GM12872 (cell line): ENCODE results near the gene NT5C2.

Experiments used
- TF ChIP-seq, protein P1 (sequence below): IDR thresholded peaks from 3 replicates; pipeline ENCODE4 v1.5.1; 2011; ENCODE audit warnings: low read depth, mild to moderate bottlenecking, low read length, moderate library complexity; ENCODE audit not compliant: insufficient read depth

The NT5C2 gene

DNA sequence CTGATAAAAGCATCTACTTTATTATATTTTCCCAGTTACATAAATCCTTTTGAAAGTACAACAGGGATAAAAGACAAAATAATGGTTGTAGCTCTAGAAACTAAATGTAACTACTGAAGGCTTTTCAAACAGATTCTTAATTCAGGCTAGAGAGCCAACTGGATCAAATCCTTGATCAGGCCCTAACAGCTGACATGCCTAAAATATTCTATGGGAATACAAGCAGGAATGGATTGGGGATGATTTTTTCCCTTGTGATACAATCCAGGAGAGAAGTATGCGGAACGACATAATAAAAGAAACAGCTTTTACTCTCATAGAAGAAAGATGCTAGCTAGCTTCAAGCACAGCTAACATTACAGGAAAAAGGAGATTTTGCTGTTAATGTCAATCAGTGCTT lies 49.0 kb downstream of the NT5C2 start:
- TF ChIP-seq, protein P1, sequence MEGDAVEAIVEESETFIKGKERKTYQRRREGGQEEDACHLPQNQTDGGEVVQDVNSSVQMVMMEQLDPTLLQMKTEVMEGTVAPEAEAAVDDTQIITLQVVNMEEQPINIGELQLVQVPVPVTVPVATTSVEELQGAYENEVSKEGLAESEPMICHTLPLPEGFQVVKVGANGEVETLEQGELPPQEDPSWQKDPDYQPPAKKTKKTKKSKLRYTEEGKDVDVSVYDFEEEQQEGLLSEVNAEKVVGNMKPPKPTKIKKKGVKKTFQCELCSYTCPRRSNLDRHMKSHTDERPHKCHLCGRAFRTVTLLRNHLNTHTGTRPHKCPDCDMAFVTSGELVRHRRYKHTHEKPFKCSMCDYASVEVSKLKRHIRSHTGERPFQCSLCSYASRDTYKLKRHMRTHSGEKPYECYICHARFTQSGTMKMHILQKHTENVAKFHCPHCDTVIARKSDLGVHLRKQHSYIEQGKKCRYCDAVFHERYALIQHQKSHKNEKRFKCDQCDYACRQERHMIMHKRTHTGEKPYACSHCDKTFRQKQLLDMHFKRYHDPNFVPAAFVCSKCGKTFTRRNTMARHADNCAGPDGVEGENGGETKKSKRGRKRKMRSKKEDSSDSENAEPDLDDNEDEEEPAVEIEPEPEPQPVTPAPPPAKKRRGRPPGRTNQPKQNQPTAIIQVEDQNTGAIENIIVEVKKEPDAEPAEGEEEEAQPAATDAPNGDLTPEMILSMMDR: no peak

DNA sequence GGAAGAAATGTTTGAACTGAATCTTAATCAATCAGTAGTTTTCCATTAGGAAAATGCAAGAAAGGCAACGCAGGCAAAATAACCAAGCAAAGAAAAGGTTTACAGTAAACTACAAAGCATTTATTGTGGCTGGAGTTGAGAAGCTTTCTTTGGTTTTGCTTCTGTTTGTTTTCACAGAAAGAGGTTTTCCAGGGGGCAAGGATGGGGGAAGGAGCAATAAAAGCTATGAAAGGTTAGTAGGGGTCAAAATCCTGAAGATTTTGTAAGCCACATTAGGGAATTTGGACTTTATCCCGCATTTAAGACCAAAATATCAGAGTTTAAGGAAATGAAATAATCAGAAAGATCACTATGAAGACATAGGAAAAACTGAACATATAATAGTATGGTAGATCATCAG lies 51.1 kb downstream of the NT5C2 start:
- TF ChIP-seq, protein P1: no peak

DNA sequence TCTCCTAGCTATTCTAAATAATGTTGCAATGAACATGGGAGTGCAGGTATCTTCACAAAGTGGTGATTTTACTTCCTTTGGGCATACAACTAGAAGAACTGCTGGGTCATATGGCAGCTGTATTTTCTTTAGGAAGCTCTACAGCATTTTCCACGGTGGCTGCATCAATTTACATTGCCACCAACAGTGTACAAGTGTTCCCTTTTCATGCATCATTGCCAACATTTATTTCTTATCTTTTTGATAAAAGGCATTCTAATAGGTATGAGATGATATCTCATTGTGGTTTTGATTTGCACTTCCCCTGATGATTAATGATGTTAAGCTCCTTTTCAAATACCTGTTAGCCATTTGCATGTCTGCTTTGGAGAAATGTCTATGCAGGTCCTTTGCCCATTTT lies 52.6 kb downstream of the NT5C2 start:
- TF ChIP-seq, protein P1: no peak

DNA sequence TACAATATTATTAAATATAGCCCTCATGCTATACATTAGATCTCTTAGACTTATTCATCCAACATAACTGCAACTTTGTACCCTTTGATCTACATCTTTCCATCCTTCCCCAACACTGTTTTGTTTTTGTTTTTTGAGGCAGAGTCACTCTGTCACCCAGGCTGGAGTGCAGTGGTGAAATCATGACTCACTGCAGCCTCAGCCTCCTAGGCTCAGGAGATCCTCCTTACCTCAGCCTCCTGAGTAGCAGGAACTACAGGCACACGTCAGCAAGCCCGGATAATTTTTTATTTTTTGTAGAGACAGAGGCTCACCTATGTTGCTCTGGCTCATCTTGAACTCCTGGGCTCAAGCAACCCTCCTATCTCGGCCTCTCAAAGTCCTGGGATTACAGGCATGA lies 53.3 kb downstream of the NT5C2 start:
- TF ChIP-seq, protein P1: no peak

DNA sequence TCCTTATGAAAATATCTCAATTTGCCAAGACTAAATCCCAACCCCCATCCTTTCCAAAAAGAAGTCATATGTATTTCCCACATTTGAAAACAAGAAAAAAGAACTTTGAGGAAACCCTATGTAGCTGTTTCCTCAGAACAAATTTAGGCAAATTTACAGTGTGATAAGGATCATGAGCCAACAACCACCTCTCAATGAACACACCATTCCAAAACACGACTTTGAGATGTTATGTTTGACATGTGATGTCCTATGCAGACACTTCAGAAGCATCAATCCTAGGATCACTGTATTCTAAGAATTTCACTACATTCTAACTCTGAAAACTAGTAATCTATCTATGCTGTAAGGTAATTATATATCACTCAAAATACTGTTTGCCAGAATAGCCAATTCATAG lies 62.2 kb downstream of the NT5C2 start:
- TF ChIP-seq, protein P1: no peak

DNA sequence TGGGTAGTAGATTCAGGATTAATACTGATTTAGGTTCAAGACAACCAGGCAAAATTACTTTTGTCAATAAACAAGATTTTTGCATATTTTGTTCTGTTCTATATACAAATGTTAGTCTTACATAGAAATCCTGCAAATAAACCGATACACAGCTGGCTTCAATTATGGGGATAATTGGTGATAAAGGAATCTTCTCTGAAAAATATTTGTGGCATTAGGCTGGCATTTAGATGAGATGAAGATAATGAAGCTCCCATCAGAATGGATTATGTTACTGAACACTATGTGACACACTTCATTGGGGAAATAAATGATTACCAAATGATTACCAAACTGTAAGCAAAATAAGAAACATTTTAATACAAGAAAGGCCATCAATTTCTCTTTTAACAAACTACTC lies 65.8 kb downstream of the NT5C2 start:
- TF ChIP-seq, protein P1: no peak

DNA sequence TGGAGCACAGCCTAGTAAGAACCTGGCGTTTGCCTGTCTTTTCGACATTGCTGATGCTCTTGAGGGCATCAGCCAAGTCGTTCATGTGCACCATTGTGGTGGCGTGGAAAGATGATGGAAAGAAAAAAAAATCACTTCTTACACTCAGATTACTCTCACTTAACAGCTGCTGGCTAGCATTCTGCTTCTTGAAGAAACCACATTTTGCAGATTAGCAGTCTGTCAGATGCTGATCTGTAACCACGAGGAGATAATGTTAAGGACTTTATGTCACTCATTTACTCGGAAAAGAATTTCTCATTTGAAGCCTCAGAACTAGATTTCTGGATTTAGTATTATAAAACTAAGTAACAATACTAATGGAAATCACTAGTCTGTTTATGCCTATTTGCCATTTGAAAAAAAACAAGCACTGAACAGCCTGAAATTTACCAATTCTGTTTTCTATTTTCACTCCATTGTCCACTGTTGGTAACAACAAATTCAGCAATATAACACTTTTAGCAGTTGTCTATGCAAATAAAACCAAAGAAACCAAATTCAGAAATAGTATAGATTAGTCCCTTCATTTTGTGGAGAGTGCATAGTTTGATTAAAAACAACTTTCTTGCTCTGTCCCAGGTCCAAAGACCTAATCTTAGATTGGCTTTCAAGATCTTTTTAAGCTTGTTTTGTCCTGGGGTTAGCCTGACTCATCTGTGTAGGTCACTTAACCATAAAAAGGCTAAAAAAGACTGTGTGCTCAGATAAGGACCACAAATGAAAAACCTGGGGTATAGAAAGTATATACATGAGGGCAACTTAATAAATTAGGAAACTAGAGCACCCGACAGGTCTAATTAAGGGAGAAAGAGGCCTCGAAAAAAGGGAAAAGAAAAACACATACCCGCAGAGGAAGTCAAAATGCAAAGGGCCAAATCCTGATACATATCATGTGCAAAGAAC lies 67.5 kb downstream of the NT5C2 start:
- TF ChIP-seq, protein P1: no peak
